Measurements from ENCODE around the gene ADAP1.

Gene ADAP1

DNA sequence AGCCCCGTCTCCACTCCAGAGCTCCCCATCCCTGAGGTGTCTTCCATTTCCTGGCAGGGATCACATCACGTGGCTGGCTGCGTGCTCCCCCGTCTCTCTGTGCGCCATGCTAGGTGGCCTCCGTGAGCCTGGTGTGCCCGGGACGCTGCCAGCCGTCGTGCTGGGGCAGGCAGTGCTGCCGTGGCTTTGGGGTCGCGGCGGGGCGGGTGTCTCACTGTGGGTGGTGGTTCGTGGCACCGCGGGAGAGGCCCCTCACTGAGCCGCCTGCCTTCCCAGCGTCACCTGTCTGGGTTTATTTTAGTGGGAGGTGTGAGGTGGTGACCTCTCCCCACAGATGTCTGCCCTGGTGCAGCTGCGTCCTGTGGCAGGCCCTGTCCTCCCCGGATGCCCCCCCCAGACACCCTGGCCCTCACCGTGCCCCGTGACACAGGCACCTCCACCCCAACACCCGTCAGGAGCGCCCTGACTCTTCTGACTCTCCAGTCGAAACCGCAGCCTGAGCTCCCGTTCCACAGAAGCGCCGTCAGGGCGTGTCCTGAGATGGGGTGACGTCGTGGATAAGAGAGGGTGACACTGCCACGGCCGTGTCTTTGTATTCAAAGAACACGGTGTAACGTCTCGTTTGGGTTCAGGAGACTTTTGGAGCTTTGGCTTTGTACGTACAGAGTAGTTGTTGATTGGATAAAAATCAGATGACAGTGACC, 60.2 kb downstream of the ADAP1 start:
- Histone ChIP-seq H3K27ac (no peak overlapping the region), H4K20me1 (peaks cover 60 to 97% (median 92%) of the 10 kb centered on the region in 11 experiments), H3K36me3 (peaks cover 88 to 96% (median 92%) of the 10 kb centered on the region in 11 experiments), H3K4me3 (no peak overlapping the region), H3K4me1 (0 out of 20 replicates have a peak, but pooled peaks cover 0 to 3% (median 0%) of the 10 kb centered on the region in 10 experiments), H3K27me3 (no peaks in the 10 kb centered on the region), H3K4me2 (no peak overlapping the region), H3K9me3 (replicated peaks in 1 of 11) (no peaks in the 10 kb centered on the region), H3K9ac (no peak overlapping the region)
- no peak for TF ChIP-seq Cebpa-rat (IDR thresholded peaks at IDR 0.05)

DNA sequence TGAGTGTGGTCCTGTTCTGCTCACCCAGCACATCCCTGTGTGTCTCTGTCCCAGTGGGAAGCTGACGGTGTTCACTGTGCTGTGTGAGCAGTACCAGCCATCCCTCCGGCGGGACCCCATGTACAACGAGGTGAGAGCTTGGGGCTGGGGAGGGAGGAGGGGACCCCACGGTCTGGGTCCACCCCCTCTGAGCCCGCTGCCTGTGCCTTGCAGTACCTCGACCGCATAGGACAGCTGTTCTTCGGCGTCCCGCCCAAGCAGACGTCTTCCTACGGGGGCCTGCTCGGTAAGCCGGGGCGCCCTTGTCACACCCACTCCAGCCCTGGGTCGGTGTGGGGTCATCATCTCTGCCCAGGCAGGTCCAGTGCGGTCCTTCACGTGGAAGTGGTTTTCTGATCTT, 60.8 kb downstream of the ADAP1 start:
- Histone ChIP-seq H3K27me3 (no peaks in the 10 kb centered on the region), H3K9ac (no peak overlapping the region), H3K4me1 (peaks cover 0 to 3% (median 0%) of the 10 kb centered on the region in 10 experiments; a peak in 4 of 20 replicates), H3K27ac (no peak overlapping the region), H3K36me3 (peaks cover 88 to 96% (median 92%) of the 10 kb centered on the region in 11 experiments), H3K4me2 (no peak overlapping the region), H4K20me1 (peaks cover 66 to 97% (median 92%) of the 10 kb centered on the region in 11 experiments), H3K4me3 (no peak overlapping the region), H3K9me3 (replicated peaks in 1 of 11) (no peaks in the 10 kb centered on the region)
- TF ChIP-seq Cebpa-rat (IDR thresholded peaks at IDR 0.05), result no peak

- no peak for TF ChIP-seq Cebpa-rat (IDR thresholded peaks at IDR 0.05)
Observed at GRCh38 chr7:892648-893593, 61.6 kb downstream of the ADAP1 start.

DNA sequence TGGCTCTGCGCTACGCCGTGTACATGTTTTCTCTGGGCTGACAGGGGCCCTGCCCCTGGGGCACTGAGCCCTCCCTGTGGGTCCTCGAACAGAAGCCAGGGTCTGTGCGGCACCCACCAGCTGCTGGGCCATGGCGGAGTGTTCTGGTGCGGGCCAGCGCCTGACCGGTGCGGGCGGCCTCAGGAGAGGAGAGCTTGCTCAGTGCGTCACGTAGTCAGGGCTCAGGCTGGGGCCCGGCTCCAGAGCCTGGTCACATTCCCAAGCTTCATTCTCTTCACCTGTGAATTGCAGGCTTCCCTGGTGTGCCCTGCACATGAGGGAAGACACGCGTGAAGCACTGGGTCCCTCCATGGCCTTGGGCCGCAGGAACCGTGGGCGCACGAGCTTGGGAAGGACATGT, 62.7 kb downstream of the ADAP1 start:
- Histone ChIP-seq H3K9ac (no peak overlapping the region), H4K20me1 (peaks cover 81 to 98% (median 95%) of the 10 kb centered on the region in 11 experiments), H3K4me1 (peaks cover 12 to 21% (median 18%) of the 10 kb centered on the region in 10 experiments), H3K36me3 (peaks cover 87 to 96% (median 92%) of the 10 kb centered on the region in 11 experiments), H3K27me3 (no peaks in the 10 kb centered on the region), H3K27ac (no peak overlapping the region), H3K4me3 (no peak overlapping the region), H3K4me2 (no peak overlapping the region), H3K9me3 (replicated peaks in 1 of 11) (no peaks in the 10 kb centered on the region)
- TF ChIP-seq Cebpa-rat (IDR thresholded peaks at IDR 0.05), result no peak

More at GRCh38 chr7:892648-893593, 61.6 kb downstream of the ADAP1 start:
- Histone ChIP-seq H3K27me3 (no peaks in the 10 kb centered on the region), H3K4me1 (peaks cover under 1 to 10% (median 7%) of the 10 kb centered on the region in 10 experiments; a peak in 19 of 20 replicates), H3K4me3 (no peak overlapping the region), H4K20me1 (peaks cover 71 to 97% (median 92%) of the 10 kb centered on the region in 11 experiments), H3K9ac (no peak overlapping the region), H3K36me3 (peaks cover 88 to 96% (median 92%) of the 10 kb centered on the region in 11 experiments), H3K9me3 (replicated peaks in 1 of 11) (no peaks in the 10 kb centered on the region), H3K27ac (no peak overlapping the region), H3K4me2 (no peak overlapping the region)

DNA sequence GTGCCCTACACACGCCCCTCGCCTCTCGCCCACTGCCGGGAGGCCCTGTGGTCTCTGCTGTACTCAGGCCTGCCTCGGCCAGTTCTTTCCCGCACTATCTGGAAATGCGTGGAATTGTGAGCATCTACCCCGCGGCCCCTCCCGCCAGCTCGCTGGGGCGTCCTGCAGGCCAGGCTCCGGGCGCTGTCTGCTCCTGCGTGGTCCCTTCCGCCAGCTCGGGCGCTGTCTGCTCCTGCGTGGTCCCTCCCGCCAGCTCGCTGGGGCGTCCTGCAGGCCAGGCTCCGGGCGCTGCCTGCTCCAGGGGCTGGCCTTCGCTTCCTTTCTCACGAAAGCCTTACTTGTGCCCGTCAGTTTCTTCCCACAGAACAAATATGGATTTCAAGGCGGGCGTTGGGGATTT, 63.2 kb downstream of the ADAP1 start:
- TF ChIP-seq Cebpa-rat (IDR thresholded peaks at IDR 0.05), result no peak
- Histone ChIP-seq H3K9me3 (replicated peaks in 1 of 11) (no peaks in the 10 kb centered on the region), H3K9ac (no peak overlapping the region), H3K4me2 (no peak overlapping the region), H3K36me3 (peaks cover 87 to 96% (median 92%) of the 10 kb centered on the region in 11 experiments), H4K20me1 (peaks cover 81 to 98% (median 95%) of the 10 kb centered on the region in 11 experiments), H3K4me3 (no peak overlapping the region), H3K27me3 (no peaks in the 10 kb centered on the region), H3K27ac (no peak overlapping the region), H3K4me1 (peaks cover 13 to 26% (median 23%) of the 10 kb centered on the region in 10 experiments)

DNA sequence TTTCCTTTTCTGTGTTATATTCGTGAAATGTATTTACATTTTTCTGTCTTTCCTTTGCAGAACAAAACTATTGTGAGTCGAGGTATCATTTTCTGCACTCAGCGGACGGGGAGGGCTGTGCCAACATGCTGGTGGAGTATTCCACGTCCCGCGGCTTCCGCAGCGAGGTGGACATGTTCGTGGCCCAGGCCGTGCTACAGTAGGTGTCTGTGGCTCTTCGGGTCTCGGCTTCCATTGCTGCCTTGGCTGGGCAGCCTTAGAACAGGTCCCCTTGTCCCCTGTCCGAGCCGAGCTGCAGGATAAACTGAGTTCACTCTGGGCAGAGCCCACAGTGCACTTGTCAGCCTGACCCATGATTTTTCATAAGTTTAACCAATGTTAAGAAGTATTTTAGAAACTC, 63.6 kb downstream of the ADAP1 start:
- Histone ChIP-seq H3K9ac (no peak overlapping the region), H4K20me1 (peaks cover 81 to 98% (median 95%) of the 10 kb centered on the region in 11 experiments), H3K27me3 (no peaks in the 10 kb centered on the region), H3K4me3 (no peak overlapping the region), H3K36me3 (peaks cover 87 to 96% (median 92%) of the 10 kb centered on the region in 11 experiments), H3K27ac (no peak overlapping the region), H3K4me2 (no peak overlapping the region), H3K9me3 (replicated peaks in 1 of 11) (no peaks in the 10 kb centered on the region), H3K4me1 (peaks cover 13 to 30% (median 27%) of the 10 kb centered on the region in 10 experiments)
- TF ChIP-seq Cebpa-rat (IDR thresholded peaks at IDR 0.05), result no peak

DNA sequence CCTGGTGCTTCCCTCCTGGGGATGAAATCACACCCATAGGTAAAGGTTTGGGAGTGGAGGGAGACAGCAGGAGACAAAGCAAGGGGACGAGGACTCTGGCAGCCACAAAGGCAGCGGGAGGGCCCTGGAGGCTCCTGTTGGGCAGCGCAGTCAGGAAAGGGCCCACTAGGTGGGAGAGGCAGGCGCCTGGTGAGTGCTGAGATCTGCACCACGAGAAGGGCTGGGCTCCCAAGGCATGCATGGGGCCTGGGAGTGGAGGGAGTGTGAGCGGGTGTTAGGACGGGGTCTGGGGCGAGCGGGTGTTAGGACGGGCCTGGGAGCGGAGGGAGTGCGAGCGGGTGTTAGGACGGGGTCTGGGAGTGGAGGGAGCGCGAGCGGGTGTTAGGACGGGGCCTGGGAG, 65.1 kb downstream of the ADAP1 start:
- Histone ChIP-seq H3K4me1 (peaks cover 15 to 45% (median 42%) of the 10 kb centered on the region in 10 experiments), H3K4me2 (no peak overlapping the region), H3K27me3 (no peaks in the 10 kb centered on the region), H3K9me3 (replicated peaks in 1 of 11) (no peaks in the 10 kb centered on the region), H3K27ac (no peak overlapping the region), H3K4me3 (no peak overlapping the region), H3K36me3 (peaks cover 75 to 94% (median 81%) of the 10 kb centered on the region in 11 experiments), H3K9ac (no peak overlapping the region), H4K20me1 (peaks cover 81 to 98% (median 95%) of the 10 kb centered on the region in 11 experiments)
- no peak for TF ChIP-seq Cebpa-rat (IDR thresholded peaks at IDR 0.05)

GRCh38 chr7:889025-889390, 65.5 kb downstream of the ADAP1 start:
- no peak overlapping the region for H3K27ac ChIP-seq
- no peak for TF ChIP-seq Cebpa-rat (IDR thresholded peaks at IDR 0.05)
- H3K36me3 ChIP-seq, result peaks cover 71 to 94% (median 81%) of the 10 kb centered on the region in 11 experiments
- no peak overlapping the region for H3K4me3 ChIP-seq
- H3K27me3 ChIP-seq, result no peaks in the 10 kb centered on the region
- H3K4me2 ChIP-seq, result no peak overlapping the region
- peaks cover 81 to 98% (median 95%) of the 10 kb centered on the region in 11 experiments for H4K20me1 ChIP-seq
- H3K4me1 ChIP-seq, result peaks cover 18 to 48% (median 46%) of the 10 kb centered on the region in 10 experiments
- no peaks in the 10 kb centered on the region for H3K9me3 ChIP-seq (replicated peaks in 1 of 11)
- H3K9ac ChIP-seq, result no peak overlapping the region

Data from BLaER1 treated with 17β-estradiol and CSF1 and Interleukin-3, amounts not matched to agents 10 nM and 100 nM (cell line).